Stimulated activated CD4-positive, alpha-beta T cell treated with anti-CD3 and anti-CD28 coated beads, Interleukin-12 subunit alpha, Interleukin-12 subunit beta, amount 100 ng/mL, for 4 hours (primary cell): Measurements from ENCODE around the gene IFNGR2.
A peak's percentile ranks its signal among the peaks of the same experiment; 100 is the strongest.
"Not testable (repeated sequence)": the region's sequence is repeated elsewhere in the genome, so short reads cannot be mapped to it uniquely, and the experiment has no call there.

Experiments used
- DNase-seq: peaks from one replicate; pipeline ENCODE4 v3.0.0-alpha.2; 2020

Gene IFNGR2

GRCh38 chr21:33403786-33404585 is 773 bp downstream of the IFNGR2 start:
- peak; percentile 43 for DNase-seq

DNA sequence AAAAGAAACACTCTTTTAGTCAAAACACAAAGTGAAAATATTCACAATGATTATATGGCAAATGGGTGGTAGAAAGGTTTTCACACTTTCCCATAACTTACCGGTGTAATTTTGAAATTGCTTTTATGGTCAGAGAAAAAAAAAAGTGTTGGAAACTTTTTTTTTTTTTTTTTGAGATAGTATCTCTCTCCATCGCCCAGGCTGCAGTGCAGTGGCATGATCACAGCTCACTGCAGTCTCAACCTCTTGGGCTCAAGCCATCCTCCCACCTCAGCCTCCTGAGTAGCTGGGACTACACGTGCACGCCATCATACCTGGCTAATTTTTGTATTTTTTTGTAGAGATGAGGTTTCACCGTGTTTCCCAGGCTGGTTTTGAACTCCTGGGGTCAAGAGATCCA is 3.3 kb downstream of the IFNGR2 start:
- DNase-seq, result no peak

- DNase-seq, result no peak
Measured at GRCh38 chr21:33411949-33412430, 8.8 kb downstream of the IFNGR2 start.

DNA sequence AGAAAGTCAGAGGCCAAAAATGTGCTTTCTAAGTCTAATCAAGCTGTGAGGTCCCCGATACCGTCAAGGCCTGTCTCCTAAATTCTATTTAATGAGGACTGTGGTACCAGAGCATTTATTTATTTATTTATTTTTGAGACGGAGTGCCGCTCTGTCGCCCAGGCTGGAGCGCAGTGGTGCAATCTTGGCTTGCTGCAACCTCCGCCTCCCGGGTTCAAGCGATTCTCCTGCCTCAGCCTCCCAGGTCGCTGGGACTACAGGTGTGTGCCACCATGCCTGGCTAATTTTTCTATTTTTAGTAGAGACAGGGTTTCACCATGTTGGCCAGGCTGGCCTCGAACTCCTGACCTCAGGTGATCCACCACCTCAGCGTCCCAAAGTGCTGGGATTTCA is 9.2 kb downstream of the IFNGR2 start:
- DNase-seq, result not testable (repeated sequence)

DNA sequence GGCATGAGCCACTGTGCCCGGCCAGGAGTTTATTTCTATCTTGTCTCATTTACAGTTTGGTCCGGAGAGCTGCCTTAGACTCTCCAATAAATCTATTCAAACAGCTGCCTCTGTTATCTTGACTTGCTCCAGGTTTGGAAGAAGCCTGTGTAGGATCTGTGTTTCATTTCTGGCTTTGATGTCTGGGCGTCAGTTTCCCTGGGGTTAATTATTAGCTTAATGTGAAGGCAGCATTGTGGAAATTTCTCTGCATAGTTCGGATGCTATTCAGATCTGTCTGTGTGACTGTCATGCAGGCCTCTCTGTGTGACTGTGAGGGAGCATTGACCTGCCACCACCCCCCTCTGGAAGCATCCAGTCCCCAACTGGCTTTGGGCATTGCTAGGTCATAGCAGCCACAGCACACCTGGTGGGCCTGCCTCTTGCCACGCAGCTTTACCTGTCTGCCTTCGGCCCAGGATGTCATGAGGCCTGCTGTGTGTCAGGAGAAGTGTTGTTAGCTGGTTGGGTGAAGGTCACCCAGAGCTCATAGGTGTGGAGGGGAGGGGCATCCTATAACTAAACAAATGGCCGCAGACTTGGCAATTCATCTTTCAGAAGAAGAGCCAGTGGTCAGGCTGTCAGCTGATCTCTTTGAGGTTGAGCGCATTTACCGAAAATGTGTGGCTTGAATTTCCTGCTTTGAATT is 9.8 kb downstream of the IFNGR2 start:
- no peak for DNase-seq

DNA sequence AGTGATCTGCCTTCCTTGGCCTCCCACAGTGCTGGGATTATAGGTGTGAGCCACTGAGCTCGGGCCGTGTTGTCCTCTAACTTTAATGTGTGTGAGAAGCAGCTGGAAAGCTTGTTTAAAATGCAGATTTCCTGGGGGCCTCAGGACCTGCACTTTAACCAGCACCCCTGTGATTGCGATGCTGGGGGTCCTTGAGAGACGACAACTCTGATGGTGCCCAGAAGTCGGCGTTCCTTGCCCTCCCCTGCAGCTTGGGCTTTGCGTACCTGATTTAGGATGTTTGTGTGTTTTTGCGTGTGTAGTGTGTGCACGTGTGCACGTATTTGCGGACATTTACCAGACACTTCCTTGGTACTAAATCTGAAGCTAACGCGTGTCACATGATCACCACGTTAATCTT is 10.9 kb downstream of the IFNGR2 start:
- no peak for DNase-seq

DNA sequence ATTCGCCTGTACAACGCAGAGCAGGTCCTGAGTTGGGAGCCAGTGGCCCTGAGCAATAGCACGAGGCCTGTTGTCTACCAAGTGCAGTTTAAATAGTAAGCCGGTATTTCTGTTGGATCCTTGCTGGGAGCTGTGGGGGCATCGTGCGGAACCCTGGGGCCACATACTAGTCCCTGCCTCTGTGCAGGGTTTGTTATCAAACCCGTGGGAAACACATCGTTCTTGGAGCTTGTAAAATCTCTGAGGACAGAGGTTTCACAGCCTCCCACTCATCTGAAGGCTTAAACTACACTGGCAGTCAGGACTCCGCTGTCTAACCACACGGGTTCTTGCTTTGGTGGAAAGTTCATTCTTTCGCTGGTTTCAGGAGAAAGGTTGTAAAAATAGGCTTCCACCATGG is 11.7 kb downstream of the IFNGR2 start:
- DNase-seq, result no peak

- DNase-seq, result no peak
Measured at GRCh38 chr21:33418691-33419090, 15.5 kb downstream of the IFNGR2 start.

GRCh38 chr21:33419538-33420123 is 16.4 kb downstream of the IFNGR2 start:
- DNase-seq, result no peak

DNA sequence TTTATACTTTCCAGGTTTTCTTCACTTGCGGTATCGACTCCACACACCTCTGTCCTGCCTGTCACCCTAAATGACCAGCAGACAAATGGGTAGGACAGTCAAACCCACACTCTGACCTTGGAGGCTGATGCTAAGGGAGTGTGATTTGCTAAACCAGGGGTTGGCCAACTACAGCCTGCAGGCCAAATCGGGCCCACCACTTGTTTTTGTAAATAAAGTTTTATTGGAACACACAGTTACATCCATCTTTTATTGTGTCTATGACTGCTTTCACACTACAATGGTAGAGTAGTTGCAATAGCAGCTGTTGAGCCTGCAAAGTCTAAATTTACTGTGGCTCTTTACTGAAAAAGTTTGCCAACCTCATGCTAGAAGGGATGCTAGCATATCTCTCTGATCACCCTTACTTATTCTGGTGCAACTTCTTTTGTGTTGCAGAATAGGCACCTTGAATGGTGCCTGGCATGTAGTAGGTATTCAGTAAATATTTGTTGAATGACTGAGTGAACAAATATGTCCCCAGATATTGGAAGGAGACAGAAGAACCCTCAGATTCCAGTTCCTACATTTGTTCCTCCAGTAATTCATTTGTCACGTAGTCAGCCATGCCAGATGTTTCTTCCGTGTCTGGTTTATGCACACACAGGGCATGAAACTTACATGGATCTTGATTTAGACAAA is 18.6 kb downstream of the IFNGR2 start:
- DNase-seq, result no peak

DNA sequence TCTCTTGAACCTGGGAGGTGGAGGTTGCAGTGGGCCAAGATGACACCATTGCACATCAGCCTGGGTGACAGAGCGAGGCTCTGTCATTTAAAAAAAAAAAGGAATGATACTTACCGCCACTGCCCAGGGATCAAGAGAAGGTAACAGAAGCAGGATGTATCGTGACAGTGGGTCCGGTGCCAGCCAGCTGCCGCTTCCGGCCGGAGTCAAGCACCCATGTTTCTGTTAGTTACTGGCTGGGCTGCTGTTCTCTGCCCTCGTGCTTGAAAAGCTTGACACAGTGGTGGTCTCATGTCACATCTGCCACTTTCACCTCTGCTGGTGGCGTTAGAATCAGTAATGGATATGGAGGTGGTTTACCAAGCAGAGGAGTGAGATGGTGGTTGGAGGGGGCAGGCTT is 21.0 kb downstream of the IFNGR2 start:
- DNase-seq, result no peak

GRCh38 chr21:33425825-33426224 is 22.6 kb downstream of the IFNGR2 start:
- DNase-seq, result no peak

DNA sequence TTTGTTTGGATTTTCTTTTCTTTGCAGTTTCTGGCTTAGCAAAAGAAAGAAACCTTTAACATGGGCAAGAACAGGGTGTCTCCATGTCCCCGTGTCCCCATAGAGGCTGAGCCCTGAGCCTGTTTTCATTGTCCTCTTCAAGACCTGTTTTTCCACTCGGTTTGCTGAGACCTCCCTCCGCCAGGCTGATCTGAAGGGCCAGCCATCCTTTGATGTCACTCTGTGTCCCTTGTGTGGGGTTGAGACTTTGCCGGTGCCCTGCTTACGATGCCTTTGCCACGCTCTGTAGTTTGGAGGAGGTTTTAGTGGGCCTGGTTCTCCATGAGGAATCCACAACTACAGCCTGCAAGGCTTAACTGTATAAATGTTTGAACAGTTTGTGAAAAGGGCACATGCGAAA is 23.8 kb downstream of the IFNGR2 start:
- no peak for DNase-seq

GRCh38 chr21:33428669-33429068 is 25.5 kb downstream of the IFNGR2 start:
- no peak for DNase-seq

DNA sequence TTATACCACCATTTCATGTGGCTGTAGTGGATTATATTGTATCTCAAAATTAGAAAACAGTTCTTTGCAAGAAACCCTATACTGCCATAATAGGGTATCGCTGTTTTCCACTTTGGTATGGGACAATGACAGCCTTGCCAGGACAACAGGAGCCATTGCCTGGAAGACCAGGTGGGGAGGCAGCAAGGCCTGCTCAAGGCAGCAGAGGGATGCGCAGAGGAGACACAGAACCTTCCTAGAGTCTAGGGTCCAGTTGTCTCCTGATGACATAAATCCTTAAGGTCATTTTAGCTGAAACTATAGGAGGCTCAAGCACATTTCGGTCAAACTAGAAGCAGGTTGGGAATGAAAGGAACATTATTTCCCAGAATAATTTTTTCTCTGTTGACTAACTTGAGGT is 27.6 kb downstream of the IFNGR2 start:
- no peak for DNase-seq

DNA sequence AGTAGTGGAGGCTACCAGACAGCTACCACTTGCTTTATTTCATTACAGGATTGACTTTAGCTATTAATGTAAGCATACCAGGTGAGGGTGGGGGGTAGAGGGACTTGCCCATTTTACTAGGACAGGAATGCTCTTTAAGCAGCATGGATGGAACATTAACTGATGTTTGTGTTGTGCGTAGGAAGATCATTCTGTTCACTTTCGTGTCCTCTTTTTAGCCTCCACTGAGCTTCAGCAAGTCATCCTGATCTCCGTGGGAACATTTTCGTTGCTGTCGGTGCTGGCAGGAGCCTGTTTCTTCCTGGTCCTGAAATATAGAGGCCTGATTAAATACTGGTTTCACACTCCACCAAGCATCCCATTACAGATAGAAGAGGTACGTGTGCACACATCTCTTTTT is 29.3 kb downstream of the IFNGR2 start:
- no peak for DNase-seq

DNA sequence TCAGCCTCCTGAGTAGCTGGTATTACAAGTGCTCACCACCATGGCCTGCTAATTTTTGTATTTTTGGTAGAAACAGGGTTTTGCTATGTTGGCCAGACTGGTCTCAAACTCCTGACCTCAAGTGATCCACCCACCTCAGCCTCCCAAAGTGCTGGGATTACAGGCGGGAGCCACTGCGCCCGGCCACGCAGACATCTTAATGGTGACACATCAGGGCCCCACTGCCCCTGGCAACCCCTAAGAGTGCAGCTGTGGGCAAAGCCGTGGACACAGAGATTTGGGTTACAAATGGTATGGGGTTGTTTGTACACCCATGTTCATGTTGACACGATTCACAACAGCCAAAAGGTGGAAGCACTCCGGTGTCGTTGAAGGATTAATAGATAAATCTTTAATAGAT is 29.8 kb downstream of the IFNGR2 start:
- no peak for DNase-seq

DNA sequence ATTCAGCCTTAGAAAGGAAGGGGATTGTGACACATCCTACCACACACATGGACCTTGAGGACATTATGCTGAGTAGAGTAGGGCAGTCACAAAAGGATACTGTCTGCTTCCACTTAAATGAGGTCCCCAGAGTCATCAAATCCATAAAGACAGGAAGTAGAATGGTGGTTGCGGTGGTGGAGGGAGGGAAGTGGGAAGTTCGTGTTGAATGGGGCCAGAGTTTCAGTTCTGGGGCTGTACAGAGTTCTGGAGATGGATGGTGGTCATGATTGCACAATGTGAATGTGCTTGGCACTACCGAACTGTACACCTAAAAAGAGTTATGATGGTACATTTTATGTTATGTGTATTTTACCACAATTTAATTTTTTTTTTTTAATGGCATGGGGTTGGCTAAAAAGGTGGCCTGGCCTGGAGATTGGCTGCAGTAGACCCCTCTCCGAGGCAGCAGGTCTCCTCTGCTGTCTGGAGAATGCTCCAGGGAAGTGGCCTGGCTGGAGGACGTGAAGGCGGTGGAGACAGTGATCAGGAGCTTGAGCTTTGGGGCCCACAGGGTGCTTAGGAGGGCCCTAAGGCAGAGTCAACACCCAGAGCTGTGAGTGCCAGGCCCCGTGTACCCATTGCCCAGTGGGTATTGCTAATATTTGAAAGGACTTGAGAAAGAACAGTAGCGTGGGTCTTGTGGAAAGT is 30.4 kb downstream of the IFNGR2 start:
- no peak for DNase-seq

DNA sequence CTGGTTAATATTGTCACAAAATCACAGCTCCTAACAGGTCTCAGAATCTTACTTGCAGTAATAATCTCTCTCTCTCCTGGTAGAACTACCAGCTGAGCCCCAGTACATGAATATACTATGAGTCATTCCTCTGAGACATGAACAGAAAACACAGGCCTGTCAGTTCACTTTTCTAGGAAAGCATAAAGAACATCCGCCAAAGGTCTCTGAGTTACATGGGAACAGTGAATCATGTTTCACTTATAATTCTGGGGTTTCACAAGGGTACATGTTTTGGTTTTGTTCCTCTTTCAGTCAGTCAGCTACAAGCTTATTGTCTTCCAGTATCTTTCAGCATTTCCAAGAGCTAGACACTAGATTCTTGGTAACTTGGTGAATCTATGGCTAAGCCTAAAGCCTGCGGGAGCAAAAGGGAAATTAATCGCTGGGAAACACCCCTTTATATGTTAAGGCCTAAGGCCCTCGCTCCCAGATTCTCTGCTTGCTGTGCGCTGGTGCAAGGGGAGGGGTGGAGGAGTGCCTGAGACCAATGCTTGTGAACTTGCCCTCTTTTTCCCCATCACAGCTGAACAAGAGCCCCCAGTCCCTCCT is 31.7 kb downstream of the IFNGR2 start:
- DNase-seq, result peak; percentile 24

- DNase-seq, result no peak
Measured at GRCh38 chr21:33437140-33437539, 33.9 kb downstream of the IFNGR2 start.

DNA sequence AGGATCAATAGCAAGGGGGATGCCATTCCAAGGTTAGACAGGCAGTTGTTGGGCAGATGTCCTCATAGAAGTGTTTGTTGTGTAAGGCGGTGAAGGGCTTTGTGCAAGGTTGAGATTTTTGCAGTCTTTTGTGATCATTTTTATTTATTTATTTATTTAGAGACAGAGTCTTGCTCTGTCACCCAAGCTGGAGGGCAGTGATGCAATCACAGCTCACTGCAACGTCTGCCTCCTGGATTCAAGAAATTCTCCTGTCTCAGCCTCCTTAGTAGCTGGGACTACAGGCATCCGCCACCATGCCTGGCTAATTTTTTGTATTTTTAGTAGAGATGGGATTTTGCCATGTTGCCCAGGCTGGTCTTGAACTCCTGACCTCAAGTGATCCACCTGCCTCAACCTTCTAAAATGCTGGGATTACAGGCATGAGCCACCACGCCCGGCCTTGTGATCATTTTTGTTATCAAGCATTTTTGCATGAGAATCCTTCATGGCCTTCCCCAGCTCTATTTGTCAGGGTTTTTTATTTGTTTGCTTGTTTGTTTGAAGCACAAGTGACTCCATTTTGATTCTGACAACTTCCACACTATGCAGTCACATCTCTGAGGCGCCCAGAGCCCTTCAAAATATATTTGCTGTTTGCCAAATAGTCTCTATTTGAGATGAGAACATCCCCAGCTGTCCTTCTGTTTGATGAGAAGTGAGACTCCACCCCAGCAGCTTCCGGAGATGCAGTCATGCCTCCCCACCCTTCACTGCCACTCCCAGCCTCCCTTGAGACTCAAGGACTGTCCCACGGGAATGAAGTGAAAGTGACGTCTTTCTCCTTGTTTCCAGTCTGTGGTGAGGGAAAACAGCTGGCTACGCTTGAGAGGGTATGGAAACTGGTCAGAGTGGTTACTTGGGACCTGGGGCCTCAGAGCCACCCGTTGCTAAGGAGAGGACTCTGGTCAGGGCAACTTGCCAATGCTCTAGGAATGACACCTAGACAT is 38.6 kb downstream of the IFNGR2 start:
- no peak for DNase-seq
